ENCODE measurements around the gene RPGRIP1.

Gene RPGRIP1

GRCh38 chr14:21279783-21280182 is at the start of gene RPGRIP1:
Gene RPGRIP1 (plus strand): TSS chr14:21280083. CDS start chr14:21287977, 7,894 bp downstream.
- no peak for DNase-seq (ENCODE audit: low spot score)
- no peak for TF ChIP-seq CTCF (IDR thresholded peaks at IDR 0.05; ENCODE audit: borderline replicate concordance, control extremely low read depth, extremely low read depth, insufficient read depth, missing control alignments)
- in situ Hi-C loops (cut with MboI; ENCODE audit: low sequenced_read_pairs, unreplicated experiment) = no loop called here

GRCh38 chr14:21231020-21231652 is 48.7 kb upstream of the RPGRIP1 start:
- in situ Hi-C loops (cut with MboI; ENCODE audit: low sequenced_read_pairs, unreplicated experiment) = no loop called here
- no peak for TF ChIP-seq CTCF (IDR thresholded peaks at IDR 0.05; ENCODE audit: borderline replicate concordance, control extremely low read depth, extremely low read depth, insufficient read depth, missing control alignments)
- DNase-seq (ENCODE audit: low spot score) = no peak

GRCh38 chr14:21233457-21234076 is 46.3 kb upstream of the RPGRIP1 start:
- TF ChIP-seq CTCF (IDR thresholded peaks at IDR 0.05; ENCODE audit: borderline replicate concordance, control extremely low read depth, extremely low read depth, insufficient read depth, missing control alignments) = no peak
- no peak for DNase-seq (ENCODE audit: low spot score)
- in situ Hi-C loops (cut with MboI; ENCODE audit: low sequenced_read_pairs, unreplicated experiment) = no loop called here

- in situ Hi-C loops (cut with MboI; ENCODE audit: low sequenced_read_pairs, unreplicated experiment) = no loop called here
- DNase-seq (ENCODE audit: low spot score) = no peak
- no peak for TF ChIP-seq CTCF (IDR thresholded peaks at IDR 0.05; ENCODE audit: borderline replicate concordance, control extremely low read depth, extremely low read depth, insufficient read depth, missing control alignments)
Measured at GRCh38 chr14:21234112-21234511, 45.8 kb upstream of the RPGRIP1 start.

GRCh38 chr14:21236948-21237797 is 42.7 kb upstream of the RPGRIP1 start:
- in situ Hi-C loops (cut with MboI; ENCODE audit: low sequenced_read_pairs, unreplicated experiment) = no loop called here
- no peak for DNase-seq (ENCODE audit: low spot score)
- no peak for TF ChIP-seq CTCF (IDR thresholded peaks at IDR 0.05; ENCODE audit: borderline replicate concordance, control extremely low read depth, extremely low read depth, insufficient read depth, missing control alignments)

- no peak for DNase-seq (ENCODE audit: low spot score)
- in situ Hi-C loops (cut with MboI; ENCODE audit: low sequenced_read_pairs, unreplicated experiment) = no loop called here
- no peak for TF ChIP-seq CTCF (IDR thresholded peaks at IDR 0.05; ENCODE audit: borderline replicate concordance, control extremely low read depth, extremely low read depth, insufficient read depth, missing control alignments)
Measured at GRCh38 chr14:21238823-21239518, 40.9 kb upstream of the RPGRIP1 start.
